ENCODE measurements around the gene CACNG4.

The CACNG4 gene

DNA sequence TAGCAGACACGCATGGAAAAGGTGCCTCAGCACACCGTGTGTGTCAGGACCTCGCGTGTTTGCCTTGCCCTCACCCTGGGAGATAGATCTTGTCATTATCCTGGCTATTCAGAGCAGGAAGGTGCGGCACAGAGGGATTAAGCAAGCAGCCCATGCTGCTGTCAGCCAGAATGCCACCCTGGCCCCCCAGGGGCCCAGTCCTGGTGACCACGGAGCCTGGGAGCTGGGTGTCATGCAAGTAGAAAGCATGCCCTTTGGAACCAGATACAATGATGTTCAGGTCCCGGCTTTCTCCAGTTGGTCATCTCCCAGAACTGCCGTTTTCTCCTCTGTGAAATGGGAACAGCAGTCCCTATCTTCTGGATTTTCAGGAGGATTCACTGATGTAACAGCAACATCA, 29.9 kb downstream of the CACNG4 start:
- no peak for DNase-seq
- H3K9me3 Mint-ChIP-seq = no peaks in the 10 kb centered on the region
- H3K36me3 Mint-ChIP-seq (ENCODE audit: low read depth) = no peaks in the 10 kb centered on the region
- no peaks in the 10 kb centered on the region for H3K4me1 Mint-ChIP-seq (ENCODE audit: low read depth)
- H3K27ac Mint-ChIP-seq = no peak overlapping the region
- H3K4me3 Mint-ChIP-seq = no peak overlapping the region
- H3K27me3 Mint-ChIP-seq = peaks cover 13% of the 10 kb centered on the region

DNA sequence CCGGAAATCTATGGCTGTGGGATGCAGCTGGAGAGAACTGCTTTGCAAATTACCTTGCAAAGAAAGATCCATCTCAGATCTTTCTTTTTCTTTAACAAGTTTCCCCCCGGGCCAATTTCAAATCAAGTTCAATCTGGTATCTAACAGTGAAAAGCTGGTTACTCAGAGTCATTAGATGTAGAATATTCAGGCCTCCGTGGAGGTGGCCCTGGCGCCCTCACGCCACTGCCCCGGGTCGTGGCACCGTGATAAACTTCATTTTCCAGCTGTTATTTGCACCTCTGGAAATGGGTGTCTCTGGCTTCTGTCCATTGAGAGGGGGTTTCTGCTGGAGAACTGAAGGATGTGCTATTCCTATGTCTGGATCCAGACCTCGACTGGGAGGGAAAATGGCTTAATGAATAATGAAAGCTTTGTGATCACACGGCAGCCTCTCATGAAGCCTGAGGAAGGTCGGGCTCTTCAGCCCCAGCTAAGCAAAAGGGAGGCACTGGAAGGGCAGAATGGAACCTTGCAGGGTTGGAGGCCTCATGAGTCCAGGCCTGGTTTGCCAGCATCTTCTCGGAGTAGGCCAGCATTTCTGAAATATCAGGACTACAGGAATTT, 30.5 kb downstream of the CACNG4 start:
- no peak for DNase-seq
- Mint-ChIP-seq H3K27ac (no peak overlapping the region), H3K36me3 (ENCODE audit: low read depth) (no peaks in the 10 kb centered on the region), H3K27me3 (peaks cover 10% of the 10 kb centered on the region), H3K9me3 (no peaks in the 10 kb centered on the region), H3K4me3 (no peak overlapping the region), H3K4me1 (ENCODE audit: low read depth) (no peaks in the 10 kb centered on the region)

DNA sequence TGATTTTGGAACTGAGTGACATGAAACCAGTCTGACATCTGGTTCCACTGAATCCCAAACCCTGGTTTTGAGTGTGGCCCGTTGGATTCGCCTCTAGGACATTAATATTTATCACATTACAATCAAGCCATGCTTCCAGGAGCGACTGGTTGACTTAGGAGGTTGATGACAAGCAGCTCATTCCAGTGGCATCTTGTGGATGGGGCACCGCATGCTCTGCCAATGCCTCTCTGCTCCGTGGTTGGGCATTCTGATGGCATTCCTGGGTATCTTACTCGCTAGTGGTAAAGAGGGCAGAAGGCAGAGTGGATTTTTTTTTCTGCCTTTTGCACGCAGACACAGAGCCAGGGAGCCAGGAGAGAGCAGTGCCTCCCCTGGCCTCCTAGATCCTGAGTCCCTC, 31.4 kb downstream of the CACNG4 start:
- Mint-ChIP-seq H3K27ac (no peak overlapping the region), H3K9me3 (no peaks in the 10 kb centered on the region), H3K4me1 (ENCODE audit: low read depth) (no peaks in the 10 kb centered on the region), H3K27me3 (peaks cover 6% of the 10 kb centered on the region), H3K36me3 (ENCODE audit: low read depth) (no peaks in the 10 kb centered on the region), H3K4me3 (no peak overlapping the region)
- no peak for DNase-seq

DNA sequence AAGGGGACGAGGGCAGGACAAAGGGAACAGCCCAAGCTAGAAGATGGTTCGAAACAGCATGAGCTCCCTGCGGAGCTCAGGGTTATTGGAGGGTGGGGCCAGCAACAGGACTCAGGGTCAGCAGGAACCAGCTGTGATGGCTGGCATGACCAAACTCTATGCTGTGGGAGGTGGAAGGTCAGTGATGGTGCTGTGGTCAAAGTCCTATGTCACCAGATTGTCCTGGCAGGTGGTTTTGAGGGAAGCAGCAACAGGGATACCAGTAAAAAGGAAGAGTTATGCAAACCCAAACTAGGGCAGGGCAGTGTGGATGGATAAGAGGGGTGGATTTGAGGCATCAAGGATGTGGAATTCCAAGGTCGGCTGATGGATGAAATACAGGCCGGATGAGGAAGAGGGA, 32.4 kb downstream of the CACNG4 start:
- H3K36me3 Mint-ChIP-seq (ENCODE audit: low read depth) = no peaks in the 10 kb centered on the region
- H3K27ac Mint-ChIP-seq = no peak overlapping the region
- H3K27me3 Mint-ChIP-seq = peaks cover 6% of the 10 kb centered on the region
- no peak overlapping the region for H3K4me3 Mint-ChIP-seq
- H3K4me1 Mint-ChIP-seq (ENCODE audit: low read depth) = no peaks in the 10 kb centered on the region
- DNase-seq = no peak
- H3K9me3 Mint-ChIP-seq = no peaks in the 10 kb centered on the region

DNA sequence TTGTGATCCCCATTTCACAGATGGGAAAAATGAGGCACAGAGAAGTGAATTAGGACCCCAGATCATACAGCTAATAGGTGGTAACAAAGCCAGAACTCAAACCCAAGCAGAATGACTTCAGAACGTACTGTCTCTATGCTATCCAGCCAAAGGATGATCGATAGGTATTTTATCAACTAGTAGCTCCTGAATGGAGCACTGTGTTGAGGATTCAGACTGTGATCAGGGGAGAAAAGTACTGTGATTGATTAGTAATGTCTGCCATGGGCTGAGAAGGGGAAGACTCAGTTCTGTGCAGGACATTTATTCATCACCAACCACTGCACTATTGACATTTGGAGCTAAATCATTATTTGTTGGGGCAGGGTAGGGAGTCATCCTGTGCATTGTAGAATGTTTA, 38.7 kb downstream of the CACNG4 start:
- Mint-ChIP-seq H3K4me3 (no peak overlapping the region), H3K36me3 (ENCODE audit: low read depth) (no peaks in the 10 kb centered on the region), H3K9me3 (no peaks in the 10 kb centered on the region), H3K4me1 (ENCODE audit: low read depth) (no peaks in the 10 kb centered on the region), H3K27me3 (peaks cover 19% of the 10 kb centered on the region), H3K27ac (no peak overlapping the region)
- no peak for DNase-seq

DNA sequence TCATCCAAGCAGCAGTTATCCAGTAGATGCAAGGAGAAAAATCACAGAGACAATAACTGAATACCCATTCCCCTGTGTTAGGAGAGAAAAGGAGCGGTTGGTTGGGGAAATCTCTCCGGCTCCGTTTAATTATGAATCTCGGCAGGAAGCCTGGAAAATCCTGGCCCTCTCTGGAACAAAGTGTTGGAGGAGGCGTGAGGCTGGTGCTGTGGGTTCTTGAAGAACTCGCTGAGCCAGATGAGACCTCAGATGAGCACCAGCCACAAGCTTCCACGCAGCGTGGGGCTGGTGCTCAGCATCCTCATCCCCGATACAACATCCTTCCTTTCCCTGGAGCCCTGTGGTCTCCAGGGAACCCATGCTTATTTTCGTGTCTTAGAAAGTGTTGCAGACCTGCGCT, 39.7 kb downstream of the CACNG4 start:
- H3K27me3 Mint-ChIP-seq = peaks cover 19% of the 10 kb centered on the region

DNA sequence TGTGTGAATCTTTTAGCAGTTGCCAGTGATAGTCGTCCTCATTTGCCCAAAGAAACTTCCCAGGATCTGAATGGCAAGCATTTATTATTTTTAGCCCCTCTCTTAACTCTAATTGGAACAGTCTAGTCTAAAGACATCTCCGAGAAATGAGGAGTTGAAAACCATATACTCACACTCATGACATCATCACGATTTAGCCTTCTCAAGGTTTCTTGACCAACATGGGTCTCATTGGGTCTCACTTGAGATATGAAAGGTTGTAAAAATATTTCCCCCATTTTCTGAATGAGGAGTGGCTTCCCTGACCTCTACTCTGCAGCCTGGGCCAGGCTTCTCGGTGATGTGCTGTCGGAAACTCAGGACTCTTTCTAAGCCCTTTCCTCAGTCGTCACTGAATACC, 42.8 kb downstream of the CACNG4 start:
- no peaks in the 10 kb centered on the region for H3K4me1 Mint-ChIP-seq (ENCODE audit: low read depth)
- H3K27ac Mint-ChIP-seq = no peak overlapping the region
- no peaks in the 10 kb centered on the region for H3K36me3 Mint-ChIP-seq (ENCODE audit: low read depth)
- H3K27me3 Mint-ChIP-seq = peaks cover 24% of the 10 kb centered on the region
- no peak overlapping the region for H3K4me3 Mint-ChIP-seq
- DNase-seq = no peak
- no peaks in the 10 kb centered on the region for H3K9me3 Mint-ChIP-seq

More for the DNA sequence above, 39.7 kb downstream of the CACNG4 start:
- no peak for DNase-seq
- Mint-ChIP-seq H3K4me3 (no peak overlapping the region), H3K9me3 (no peaks in the 10 kb centered on the region), H3K4me1 (ENCODE audit: low read depth) (no peaks in the 10 kb centered on the region), H3K27ac (no peak overlapping the region), H3K36me3 (ENCODE audit: low read depth) (no peaks in the 10 kb centered on the region)

DNA sequence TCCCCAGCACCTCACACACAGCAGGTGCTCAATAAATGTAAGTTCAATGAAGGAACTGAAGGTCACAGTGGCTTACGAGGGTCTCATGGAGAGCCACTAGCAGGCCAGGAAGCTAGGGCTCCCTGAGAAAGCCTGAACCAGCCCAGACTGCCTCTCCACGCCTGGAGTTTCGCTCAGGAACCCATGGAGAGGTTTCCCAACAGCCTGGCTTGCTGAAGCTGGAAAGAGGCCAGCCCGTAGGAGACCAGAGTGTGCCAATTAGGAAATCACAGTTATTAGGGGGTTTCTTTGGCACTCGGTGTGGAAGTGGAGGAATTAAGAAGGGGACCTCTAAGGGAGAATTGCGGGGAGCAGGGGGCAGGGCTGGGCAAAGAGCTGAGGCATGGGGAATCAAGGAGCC, 43.6 kb downstream of the CACNG4 start:
- no peak overlapping the region for H3K27ac Mint-ChIP-seq
- DNase-seq = no peak
- no peaks in the 10 kb centered on the region for H3K4me1 Mint-ChIP-seq (ENCODE audit: low read depth)
- H3K9me3 Mint-ChIP-seq = no peaks in the 10 kb centered on the region
- H3K36me3 Mint-ChIP-seq (ENCODE audit: low read depth) = no peaks in the 10 kb centered on the region
- no peak overlapping the region for H3K4me3 Mint-ChIP-seq
- peaks cover 29% of the 10 kb centered on the region for H3K27me3 Mint-ChIP-seq

DNA sequence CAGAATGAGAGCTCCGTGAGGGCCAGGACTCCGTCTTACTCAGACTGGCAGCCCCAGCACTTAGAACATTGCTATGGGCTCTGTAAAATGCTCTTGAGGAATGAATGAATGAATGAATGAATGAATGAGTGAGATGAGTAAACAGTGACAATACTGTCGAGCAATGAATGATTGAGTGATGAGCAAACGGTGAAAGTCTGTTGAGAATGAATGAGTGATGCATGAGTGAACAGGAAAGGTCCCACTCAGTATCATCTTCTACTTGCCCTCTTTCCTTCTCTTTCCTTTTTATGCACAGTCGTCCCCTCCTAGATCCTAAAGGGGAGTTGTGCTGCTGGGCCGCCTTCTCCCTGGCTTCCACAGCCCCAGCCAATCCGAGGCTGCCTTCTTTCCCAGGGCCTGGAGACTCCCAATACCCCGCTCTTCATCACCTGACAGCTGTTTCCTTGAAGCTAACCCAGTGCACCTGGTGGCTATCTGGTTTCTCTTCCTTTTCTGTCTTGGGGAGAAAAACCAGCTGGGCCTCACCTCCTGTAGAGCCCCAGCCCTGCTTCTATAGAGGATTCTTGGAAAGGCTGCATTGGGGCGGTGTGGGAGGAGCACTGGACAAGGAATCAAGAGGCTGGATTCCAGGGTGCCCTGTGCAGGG, 47.1 kb downstream of the CACNG4 start:
- Mint-ChIP-seq H3K27me3 (peaks cover 17% of the 10 kb centered on the region), H3K4me3 (no peak overlapping the region), H3K36me3 (ENCODE audit: low read depth) (no peaks in the 10 kb centered on the region), H3K9me3 (no peaks in the 10 kb centered on the region), H3K4me1 (ENCODE audit: low read depth) (no peaks in the 10 kb centered on the region), H3K27ac (no peak overlapping the region)
- DNase-seq = no peak

DNA sequence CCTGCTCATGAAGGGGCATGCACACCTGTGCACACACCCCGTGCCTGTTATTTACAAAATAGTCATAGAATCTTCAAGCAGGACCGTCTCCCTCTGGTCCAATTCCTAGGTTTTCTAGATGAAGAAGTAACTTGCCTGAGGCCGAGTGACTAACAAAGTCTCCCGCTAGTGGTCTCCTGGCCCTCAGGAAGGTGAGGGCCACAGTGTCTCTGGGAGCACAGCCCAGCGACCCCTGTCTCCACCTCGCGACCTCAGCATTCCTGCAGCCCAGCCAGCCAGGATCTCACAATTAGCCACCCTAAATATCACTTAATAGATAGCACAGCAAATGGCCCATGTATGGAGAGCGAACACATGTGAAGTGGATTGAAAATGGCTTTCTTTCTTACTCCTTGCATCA, 49.4 kb downstream of the CACNG4 start:
- no peak overlapping the region for H3K27ac Mint-ChIP-seq
- no peak for DNase-seq
- H3K9me3 Mint-ChIP-seq = no peaks in the 10 kb centered on the region
- H3K27me3 Mint-ChIP-seq = peaks cover 13% of the 10 kb centered on the region
- H3K4me3 Mint-ChIP-seq = no peak overlapping the region
- H3K4me1 Mint-ChIP-seq (ENCODE audit: low read depth) = no peaks in the 10 kb centered on the region
- no peaks in the 10 kb centered on the region for H3K36me3 Mint-ChIP-seq (ENCODE audit: low read depth)

DNA sequence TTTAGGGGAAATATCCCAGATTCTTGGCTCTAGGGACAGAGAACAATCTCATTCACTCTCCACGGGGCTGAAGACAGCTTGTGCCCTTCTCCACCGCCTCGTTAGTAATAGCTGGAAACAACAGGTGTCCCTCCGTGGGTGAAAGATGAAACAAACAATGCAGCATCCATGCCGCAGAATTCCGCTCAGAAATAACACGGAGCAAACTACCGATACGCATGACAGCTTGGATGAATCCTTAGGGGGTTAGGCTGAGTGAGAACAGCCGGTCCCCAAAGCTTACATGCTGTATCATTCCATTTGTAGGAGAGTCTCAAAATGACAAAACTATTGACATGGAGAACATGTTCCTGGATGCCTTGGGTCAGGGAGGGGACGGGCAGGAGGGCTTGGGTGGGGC, 50.5 kb downstream of the CACNG4 start:
- no peaks in the 10 kb centered on the region for H3K36me3 Mint-ChIP-seq (ENCODE audit: low read depth)
- no peaks in the 10 kb centered on the region for H3K9me3 Mint-ChIP-seq
- H3K27me3 Mint-ChIP-seq = peaks cover 13% of the 10 kb centered on the region
- no peaks in the 10 kb centered on the region for H3K4me1 Mint-ChIP-seq (ENCODE audit: low read depth)
- no peak for DNase-seq
- H3K27ac Mint-ChIP-seq = no peak overlapping the region
- H3K4me3 Mint-ChIP-seq = no peak overlapping the region

DNA sequence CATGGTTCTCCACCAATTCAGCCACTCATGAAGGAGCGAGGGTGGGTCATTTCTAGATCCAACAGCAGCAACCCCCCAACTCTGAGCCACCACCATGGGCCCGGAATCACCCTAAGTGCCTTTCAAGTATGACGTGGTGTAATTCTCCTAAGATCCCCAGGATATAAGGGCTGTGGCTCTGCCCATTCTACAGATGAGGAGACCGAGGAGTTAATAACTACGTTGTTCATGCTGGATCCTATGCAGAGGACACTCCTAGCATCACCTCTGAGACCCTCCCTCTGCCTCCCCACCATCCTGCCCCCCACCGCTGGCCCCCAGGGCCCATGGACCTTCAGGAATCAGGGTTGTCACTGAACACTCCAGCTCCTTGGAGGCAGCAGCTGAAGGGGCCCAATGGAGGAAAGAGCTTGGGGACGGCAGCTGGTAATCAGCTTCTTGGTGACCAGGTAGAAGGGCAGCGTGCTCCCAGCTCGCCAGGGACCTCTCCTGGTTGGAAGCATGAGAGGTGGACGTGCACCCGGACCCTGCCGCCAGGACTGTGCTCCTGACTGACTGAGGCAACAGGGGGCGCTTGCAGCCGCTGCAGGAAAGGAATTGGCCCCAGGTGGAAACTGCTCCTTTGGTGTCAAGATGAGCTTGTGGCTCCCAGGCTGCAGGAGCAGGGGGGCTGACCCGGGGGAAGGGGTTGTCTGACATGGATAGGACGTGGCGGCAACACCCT, 51.7 kb downstream of the CACNG4 start:
- Mint-ChIP-seq H3K4me1 (ENCODE audit: low read depth) (no peaks in the 10 kb centered on the region), H3K27me3 (peaks cover 11% of the 10 kb centered on the region), H3K36me3 (ENCODE audit: low read depth) (no peaks in the 10 kb centered on the region), H3K27ac (no peak overlapping the region), H3K9me3 (no peaks in the 10 kb centered on the region), H3K4me3 (no peak overlapping the region)
- no peak for DNase-seq

DNA sequence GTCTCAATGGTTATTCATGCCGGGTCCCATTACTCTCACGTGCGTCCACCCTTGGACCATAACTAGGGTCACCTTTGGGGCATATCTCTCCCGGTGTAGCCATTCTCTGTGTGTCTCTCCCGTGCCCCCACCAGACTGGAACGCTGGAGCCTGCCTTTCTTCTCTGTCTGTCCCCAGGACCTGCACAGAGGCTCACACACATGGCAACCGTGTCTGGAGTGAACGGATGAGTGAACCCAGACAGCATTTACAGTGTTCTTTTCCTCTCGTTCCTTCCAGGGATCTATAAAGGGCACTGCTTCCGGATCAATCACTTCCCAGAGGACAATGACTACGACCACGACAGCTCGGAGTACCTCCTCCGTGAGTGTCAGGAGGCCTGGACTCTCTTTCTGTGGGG, 53.4 kb downstream of the CACNG4 start:
- H3K9me3 Mint-ChIP-seq = no peaks in the 10 kb centered on the region
- peaks cover 5% of the 10 kb centered on the region for H3K27me3 Mint-ChIP-seq
- DNase-seq = no peak
- H3K4me3 Mint-ChIP-seq = no peak overlapping the region
- no peaks in the 10 kb centered on the region for H3K4me1 Mint-ChIP-seq (ENCODE audit: low read depth)
- no peak overlapping the region for H3K27ac Mint-ChIP-seq
- H3K36me3 Mint-ChIP-seq (ENCODE audit: low read depth) = no peaks in the 10 kb centered on the region

DNA sequence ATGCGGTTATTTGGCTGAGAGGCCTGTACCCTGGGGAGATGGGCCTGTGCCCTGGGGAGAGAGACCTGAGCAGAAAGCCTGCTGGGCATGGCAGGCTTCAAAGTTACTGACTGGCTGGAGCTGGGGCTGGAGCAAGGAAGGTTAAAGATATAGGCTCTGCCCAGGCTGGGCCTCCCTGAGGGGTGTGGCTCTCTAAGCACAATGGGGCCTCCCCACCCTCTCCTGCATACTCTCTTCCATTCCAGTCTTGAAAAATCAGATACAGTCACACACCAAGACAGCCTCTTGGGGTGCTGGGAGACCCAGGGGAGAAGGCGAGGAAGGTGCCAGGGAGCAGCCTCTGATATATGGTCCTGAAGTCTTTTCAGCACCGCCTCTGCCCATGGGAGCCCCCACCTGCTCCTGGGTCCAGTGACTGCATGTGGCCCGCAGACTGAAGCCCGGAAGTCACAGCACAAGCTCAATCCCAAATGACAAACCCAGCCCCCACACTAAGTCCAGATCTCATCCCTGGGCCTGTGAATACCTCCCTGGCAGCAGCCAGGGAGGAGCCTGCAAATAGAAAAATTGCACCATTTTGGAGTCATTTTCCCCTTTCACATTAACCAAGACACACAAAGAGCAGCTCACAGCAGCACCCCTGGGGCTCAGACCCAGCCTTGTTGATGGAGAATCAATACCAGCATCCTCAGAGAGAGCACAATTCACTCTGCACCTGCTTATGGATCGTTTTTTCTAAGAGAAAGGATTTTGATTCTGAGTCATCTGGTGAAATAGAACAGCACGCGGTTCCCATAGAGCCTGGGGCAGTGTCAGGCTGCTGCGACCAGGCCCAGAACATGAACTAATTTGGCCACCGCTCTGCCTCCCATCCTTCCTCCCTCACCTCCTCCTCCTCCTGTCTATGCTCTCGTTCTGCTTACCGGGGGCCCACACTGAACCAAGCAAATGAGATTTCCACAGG, 54.2 kb downstream of the CACNG4 start:
- DNase-seq = no peak
- Mint-ChIP-seq H3K27me3 (no peaks in the 10 kb centered on the region), H3K4me1 (ENCODE audit: low read depth) (no peaks in the 10 kb centered on the region), H3K9me3 (no peaks in the 10 kb centered on the region), H3K4me3 (no peak overlapping the region), H3K27ac (no peak overlapping the region), H3K36me3 (ENCODE audit: low read depth) (no peaks in the 10 kb centered on the region)
